GM21367 (cell line): ENCODE measurements around the gene GJC2.

Source experiments
- ATAC-seq: cut with Tn5 transposase; IDR thresholded peaks from one replicate; pipeline ENCODE4 v1.9.1; 2021; ENCODE audit not compliant: unreplicated experiment

The GJC2 gene

DNA sequence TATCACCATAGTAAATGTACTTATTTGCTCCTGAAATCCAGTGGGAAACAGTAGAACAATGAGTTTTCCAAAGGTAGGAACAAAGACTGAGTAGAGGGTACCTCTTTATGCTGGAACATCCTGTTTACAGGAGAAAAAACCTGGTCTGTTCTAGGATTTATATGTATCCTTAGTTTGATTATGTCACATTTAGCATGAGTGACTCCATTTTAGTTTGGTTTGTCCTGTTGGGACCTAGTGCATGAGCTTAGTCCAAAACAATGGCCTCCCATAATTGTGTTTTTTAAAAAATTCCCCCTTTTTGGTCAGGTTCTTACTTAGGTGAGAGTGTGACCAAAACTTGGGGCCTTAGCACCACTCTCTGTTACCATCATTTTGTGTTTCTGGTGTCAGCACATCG lies 37.1 kb upstream of the GJC2 start:
- no peak for ATAC-seq

DNA sequence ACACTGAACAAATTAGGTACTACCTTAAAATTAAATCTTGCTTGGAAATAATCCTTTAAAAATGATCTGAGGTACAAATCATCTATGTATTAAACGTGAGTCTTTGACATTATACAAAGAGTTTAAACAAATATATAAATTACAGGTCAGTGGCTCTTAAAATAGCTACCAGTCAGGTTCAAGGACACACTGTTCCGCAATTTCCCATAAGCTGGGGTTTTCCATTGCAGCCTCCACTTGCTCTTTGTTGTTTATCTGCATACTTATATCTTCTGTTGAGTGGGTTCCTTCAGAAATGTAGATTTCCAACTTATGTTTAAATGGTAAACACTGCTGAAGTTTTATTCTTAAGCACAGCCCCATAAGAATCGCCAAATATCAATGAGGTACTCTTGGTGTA lies 34.9 kb upstream of the GJC2 start:
- no peak for ATAC-seq

DNA sequence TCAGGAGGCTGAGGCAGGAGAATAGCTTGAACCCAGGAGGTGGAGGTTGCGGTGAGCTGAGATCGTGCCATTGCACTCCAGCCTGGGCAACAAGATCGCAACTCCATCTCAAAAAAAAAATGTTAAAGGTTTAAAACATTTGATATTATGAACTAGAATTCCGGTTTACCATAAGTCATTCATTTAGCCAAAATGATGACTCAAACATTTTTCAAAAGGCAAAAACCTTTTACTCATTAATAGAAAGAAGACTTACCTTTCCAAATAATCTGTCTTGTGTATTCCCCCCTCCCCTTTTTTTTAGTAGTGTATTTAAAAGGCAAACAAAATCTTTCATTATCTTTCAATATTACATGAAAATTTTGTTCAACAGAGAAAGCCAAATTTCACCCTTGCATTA lies 32.4 kb upstream of the GJC2 start:
- ATAC-seq, result no peak

DNA sequence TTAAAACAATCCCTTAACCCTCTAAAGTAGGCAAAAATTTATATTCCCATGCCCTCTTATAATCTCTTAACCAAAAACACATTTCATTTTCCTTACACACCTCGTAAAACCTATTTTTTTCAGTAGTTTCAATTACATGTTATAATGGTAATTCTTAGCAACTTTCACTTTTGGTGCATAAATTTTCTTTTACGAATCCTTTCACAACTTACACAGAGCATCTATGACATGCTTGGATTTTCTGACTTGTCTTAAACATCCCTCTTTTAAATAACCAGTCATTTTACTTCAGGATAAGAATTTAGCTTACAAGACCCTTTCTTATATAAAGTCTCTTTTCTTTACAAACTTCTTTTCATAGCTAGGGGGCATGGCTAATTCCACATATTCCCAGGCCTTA lies 31.7 kb upstream of the GJC2 start:
- ATAC-seq, result no peak

DNA sequence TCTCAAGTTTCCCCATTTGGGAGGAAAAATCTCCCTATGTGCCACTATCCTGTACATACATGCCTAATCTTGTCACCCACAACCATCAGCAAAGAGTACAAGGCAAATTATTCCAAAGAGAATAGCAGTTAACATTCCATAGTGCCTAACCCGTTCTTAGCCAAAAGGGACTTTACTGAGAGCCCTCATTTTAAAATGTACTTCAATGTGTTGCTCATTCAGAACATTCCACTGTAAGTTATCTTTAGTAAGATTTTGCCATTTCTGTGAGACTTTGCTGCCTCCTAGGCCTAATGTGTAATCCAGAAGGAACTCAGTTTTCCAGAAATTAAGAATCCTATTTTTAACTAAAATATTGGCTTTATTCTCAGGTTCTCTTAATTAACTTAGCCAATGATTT lies 29.4 kb upstream of the GJC2 start:
- ATAC-seq, result no peak

DNA sequence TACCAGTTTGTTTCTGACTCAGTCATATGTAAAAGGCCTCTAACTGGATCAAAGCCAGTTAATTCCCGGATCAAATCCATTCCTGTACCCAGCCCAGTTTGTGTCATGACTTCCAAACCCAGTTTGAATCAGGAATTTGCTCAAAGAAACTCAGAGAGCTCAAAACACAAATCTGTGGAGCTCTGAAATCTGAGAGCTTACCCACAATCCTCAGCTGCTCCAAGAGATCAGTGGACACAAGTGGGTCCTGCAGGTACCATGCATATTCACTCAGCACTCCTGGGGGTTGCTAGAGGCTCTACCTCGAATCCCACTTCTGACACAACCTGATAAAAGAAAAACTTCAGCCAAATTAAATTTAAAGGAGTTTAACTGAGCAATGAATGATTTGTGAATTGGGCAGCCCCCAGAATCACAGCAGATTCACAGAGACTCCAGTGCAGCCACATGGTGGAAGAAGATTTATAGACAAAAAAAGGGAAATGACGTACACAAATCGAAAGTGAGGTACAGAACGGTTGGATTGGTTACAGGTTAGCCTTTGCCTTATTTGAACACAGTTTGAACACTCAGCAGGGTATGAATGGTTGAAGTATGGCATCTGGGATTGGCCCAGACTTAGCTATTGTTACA lies 28.8 kb upstream of the GJC2 start:
- ATAC-seq, result no peak

DNA sequence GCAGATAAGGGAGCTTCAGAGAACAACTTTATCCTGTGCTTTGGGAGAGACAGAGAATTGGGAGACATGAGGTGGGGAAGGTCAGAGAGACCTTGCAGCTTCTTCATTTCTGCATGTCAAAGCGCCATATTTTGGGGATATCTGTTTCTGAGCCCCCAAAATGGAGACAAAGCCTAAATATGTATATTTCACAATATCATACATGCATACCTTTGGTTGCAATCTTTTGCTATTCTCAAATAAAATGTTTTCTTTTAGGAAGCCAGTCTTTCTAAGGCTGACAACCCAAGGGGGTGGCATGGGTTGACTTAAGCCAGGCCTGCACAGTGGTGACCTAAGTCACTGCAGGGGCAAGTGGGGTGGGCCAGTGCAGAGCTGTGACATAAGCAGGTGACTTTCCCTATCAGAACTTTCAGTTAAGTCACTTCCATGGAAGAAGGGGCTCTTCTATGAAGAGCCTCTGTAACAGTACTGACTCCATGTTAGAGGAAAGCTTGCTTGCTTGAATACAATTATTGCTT lies 26.7 kb upstream of the GJC2 start:
- no peak for ATAC-seq

DNA sequence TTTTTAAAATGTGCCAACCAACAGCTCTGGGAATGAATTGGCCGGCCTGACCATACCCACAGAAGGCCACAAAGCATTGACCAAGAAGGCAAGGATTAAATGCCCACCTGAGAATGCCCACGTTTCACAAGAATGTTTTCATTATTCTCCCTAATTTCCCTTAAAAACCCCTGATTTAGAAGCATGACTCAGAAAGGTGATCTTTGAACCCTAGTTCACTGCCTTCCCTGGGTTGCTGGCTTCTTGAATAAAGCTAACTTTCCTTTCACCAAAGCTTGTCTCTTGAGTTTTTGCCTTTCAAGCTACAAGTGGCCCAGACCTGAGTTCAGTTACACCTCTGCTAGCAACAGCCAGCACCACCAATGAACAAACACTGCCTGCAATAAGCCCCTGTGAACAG lies 26.2 kb upstream of the GJC2 start:
- no peak for ATAC-seq

DNA sequence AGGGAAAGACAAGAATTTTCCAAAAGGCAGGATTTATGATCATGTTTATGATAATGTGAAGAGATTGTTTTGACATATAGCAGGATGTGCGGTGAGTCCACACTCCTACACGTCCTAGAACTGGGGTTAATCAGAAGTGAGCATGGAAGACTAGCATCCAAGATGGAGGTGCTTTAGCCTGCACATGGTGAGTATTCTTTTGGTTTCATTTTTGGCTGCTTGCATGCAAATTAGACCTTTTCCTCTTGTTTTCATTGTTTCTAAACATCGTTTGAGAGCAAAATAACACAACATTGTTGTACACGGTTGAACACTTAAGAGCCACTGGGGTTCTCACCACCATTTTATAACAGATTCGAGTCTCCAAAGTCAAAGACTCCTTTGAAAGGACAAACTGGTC lies 24.5 kb upstream of the GJC2 start:
- no peak for ATAC-seq

DNA sequence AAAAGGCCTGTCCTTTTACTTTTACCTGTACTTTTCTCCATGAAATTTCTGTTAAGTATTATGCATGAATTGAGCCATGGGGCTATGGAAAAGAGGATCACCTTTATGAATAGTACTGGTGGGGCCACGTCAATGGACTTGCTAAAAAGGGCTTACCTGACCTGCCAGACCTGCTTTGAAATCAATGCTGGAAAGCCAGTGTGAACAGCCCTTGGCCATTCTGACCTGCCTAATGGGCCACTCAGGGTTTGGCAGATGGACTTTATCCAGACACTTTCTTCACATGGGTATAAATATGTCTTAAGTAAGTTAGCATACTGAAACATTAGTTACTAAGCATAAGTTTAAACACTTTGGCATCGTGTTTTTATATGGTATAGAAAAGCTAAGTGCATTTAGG lies 18.0 kb upstream of the GJC2 start:
- ATAC-seq, result no peak

DNA sequence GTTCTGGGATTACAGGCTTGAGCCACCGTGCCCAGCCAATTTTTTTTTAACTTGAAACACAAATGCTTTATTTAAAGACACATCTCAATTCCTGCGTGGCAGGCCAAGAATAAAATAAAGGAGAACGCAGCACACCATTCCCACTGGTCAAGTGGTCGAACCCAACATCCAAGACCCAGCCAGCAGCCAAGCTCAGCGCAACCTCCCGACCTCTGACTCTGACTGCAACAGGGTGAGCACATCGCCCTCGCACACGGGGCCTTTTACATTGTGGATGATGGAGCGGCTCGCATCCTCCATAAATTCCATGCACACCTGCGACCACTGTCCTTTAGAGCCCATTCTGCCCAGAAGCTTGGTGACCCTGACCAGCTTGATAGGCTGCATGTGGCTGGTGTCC lies 15.1 kb upstream of the GJC2 start:
- ATAC-seq, result no peak

DNA sequence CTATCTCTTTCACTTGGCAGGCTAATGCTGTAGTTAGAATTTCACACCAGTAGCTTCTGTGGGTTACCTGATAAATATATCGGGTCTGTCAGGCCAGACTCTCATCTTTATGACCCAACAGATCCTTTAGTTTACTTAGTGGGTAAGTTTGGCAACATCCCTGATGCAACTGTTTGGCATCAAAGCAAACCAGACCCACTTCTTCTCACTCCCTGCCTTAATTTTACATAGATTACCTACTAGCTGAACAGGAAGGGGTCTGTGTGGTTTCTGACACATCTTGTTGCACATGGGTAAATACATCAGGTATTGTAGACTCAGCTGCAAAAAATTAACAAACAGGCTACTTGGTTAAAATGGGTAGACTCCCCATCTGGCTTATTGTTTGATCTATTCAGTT lies 12.8 kb upstream of the GJC2 start:
- ATAC-seq, result no peak

DNA sequence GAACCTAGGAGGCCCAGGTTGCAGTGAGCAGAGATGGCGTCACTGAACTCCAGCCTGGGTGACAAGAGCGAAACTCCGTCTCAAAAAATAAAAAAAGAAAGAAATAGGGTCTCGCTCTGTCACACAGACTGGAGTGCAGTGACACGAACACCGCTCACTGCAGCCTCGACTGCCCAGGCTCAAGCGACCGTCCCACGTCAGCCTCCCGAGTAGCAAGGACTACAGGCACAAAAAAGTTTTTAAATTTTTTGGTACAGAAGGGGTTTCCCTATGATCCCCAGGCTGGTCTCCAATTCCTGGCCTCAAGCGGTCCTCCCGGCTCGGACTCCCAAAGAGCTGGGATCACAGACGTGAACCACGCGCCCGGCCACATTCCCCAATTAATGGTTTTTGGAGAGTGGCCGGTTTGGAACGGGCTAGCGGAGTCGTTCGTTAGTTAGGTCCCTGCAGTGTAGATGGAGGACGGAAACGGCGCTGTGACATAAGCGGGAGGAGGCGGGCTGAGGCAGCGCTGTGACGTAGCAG lies 10.3 kb upstream of the GJC2 start:
- ATAC-seq, result no peak

DNA sequence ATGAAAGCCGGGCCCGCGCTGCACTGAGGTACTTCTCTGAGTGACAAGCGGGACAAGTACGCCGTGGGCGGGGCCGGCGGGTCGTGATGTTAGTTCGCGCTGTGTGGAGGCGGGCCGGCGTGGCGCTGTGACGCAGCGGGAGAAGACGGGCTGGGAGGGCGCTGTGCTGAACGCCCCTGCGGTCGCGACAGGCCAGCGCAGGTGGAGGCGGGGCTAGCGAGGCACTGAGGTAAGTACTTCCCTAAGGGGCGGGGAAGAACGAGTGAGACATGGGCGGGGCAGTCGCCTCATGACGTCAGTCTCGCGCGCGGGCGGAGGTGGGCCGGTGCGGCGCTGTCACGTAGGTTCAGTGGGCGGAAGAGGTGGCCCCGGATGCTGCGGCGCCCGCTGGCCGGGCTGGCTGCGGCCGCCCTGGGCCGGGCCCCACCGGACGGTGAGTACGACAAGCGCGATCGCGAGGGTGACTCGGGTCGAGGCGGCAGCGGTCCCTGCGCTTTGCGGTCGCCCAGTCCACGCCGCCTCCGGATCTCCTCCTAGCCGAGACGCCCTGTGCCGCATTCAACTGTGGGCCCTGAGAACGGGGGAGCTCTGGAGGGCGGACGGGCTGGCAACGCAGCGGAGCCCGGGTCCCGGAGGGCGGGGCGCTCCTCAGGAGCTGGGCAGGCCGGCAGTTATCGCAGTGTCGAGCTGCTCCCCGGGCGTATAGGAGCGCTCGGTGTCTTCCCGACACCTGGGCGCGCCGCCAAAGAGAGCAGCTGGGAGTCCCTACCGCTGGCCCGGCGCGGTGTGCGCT lies 9.6 kb upstream of the GJC2 start, which contains the start of gene GUK1:
Gene GUK1, plus strand, starts transcription at position 349 of the 793 bp plus-strand sequence. Its CDS starts 24 bp downstream, at position 373.
- ATAC-seq, result peak; percentile 88

DNA sequence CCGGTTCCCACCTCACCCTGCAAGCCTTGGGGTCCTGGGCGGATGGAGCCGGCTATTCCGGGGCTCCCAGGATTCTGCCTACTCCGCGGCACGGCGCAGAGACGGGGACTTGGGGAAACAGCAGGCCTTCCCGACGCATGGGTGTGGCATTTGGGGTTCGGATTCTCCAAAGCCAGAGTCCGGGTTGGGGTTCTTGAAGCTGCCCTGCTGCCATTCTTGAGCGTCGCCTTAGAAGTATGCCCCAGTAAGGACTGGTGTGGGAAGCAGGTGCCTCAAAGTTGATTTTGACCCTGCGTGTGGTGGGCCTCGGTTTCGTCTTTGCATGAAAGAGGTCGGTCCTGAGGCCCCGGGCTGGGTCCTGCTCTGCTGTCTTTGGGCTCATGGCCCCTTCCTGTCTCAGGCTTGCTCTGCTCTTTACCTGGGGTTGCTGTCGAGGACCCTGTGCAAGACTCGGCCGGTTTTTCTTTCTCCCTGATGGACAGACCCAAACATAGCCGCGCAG lies 9.0 kb upstream of the GJC2 start:
- no peak for ATAC-seq

DNA sequence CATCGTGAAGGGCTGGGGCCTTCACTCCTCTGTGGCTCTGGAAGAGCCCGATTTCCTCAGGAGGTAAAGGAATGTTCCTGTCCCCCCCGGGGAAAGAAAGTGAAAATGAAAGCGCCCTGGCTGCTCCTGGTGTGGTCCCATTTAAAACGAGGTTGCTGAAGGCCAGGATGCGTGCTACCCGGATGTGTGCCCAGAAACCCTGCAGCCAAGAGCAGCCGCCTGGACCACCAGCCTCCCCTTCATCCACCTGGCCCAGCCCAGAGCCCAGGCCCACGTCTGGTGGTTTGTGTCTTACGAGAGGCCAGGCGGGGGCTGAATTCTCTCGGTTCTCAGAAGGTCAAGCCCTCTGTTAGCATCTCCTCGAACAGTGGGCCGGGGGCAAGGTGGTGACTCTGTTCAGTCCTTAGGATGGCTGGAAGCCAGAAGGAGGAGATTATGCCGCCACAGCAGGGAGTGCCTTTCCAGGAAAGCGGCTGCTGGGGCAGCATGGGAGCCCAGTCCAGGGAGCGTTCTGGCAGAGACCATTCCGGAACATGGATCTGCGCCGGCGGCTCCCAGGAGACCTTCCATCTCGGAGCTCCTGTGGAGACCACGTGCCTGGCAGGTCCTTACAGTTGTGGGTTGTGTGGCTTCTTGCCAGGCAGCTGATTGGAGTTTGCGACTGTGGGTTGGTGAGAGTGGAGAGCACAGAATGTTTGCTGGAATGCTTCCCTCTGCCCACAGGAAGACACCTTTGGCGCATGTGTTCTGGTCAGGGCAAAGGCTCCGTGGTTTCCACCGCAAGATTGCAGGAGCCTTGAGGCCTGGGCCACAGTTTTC lies 8.3 kb upstream of the GJC2 start:
- no peak for ATAC-seq

DNA sequence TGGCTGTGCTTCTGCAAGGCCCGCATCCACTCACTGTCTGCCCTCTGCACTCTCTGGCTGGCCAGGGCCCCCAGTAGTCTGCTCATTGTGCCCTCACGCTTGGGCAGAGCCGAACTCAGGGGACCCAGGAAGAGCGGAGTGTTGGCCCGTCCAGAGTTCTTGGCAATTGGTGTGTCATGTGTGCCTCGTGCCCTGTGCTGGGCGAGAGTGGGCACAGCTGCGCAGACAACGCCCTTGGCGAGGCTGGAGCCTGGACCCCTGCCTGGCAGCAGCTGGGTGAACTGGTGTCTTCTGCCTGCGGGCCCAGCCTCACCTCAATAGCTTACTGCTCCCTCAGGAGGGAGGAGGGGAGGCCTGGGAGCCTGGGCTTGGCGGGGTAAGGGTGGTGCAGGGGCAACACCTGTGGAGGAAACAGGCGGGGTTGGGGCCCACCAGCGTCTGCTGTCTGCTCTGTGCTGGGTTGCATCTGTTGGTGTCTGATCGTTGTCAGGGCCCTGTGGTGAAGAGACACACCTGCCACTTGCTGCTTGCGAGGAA lies 7.5 kb upstream of the GJC2 start:
- ATAC-seq, result no peak

DNA sequence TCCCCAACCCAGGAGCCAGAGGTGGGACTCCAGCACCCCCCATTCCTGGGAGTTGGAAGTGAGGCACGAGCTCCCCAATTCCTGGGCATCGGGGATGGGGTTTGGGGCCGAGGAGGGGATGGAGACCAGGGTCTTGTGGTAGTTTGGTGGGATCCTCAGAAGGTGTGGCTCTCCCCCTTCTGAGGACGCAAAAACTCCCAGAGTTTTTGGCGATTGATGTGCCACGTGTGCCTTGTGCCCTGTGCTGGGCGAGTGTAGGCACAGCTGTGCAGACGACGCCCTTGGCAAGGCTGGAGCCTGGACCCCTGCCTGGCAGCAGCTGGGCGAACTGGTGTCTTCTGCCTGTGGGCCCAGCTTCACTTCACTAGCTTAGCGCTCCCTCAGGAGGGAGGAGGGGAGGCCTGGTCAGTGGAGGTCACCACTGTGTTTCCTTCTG lies 7.0 kb upstream of the GJC2 start:
- no peak for ATAC-seq

DNA sequence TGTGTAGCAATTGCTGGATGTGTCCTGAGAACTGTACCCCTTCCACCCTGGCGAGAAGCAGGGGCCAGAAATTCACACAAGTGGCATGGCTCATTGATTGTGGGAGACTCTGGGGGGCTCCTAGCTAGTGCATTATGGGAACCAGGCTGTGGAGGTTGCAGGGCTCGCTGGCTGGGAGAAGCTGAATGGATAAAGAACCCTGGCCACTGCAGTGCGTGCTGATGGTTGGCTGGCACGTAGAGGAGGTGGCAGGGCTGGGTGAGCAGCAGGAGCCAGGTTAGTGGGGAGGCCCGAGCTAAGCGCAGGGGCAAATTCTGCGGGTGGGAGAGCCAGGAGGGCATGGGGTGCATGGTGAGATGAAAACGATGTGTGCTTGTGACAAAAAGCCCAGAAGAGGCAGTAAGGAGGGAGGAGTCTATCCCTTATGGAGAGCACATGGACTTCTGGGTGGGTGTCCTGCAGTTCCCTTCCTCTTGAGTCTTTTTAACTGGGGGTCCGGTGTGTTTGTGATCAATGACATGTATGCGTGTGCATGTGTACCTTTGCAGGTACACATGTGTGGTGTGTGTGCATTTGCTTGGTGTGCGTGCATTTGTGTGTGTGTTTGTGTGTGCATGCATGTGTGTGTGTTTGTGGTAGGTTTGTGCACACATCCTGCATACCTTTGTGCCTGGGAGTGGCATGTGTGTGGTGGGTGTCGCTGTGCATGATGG lies 6.1 kb upstream of the GJC2 start:
- ATAC-seq, result no peak
